ENCODE data around the gene GPC1. TPM values are rescaled to one million over a fixed set of nuclear protein-coding genes. Genes with fewer than 3 reads are reported as not detected.

Gene GPC1
- total and polyA plus RNA-seq, 2 of the 13 experiments (the other 11 are each of a cell fraction or from before 2014, with no cell fraction given): 4.0 to 5.5 TPM

DNA sequence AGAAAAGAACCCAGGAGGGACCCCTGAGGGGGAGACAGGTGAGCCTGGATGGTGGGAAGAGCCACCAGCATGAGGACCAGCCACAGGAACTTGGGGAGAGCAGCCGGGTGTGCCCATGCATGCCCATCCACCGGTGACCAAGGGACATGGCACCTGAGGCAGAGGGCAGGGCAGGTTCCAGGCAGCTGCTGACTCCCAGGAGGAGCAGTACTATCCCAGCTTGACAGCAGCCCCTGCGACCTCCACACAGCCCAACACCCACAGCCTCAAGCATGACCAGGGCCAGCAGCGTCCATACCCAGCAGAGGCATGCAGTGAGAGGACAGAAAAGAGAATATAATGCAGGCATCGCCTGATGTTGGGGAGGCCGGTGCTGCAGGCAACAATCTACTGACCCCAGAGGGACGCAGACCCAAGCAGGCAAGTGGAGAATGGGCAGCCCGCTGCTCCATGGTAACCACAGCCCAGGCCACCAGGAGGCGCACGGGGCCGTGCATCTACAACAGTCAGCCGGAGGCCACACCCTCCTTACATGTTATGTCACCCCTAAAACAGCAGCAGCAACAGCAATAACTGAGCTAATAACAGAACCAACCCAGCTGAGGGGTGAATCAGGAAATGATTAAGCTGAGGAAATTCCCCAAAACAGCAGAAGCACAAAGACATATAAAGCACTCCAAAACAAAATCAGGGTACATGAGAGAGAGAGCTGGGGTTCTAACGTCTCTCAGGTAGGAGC is 78.3 kb downstream of the GPC1 start (continued):
- TF ChIP-seq, protein P1, sequence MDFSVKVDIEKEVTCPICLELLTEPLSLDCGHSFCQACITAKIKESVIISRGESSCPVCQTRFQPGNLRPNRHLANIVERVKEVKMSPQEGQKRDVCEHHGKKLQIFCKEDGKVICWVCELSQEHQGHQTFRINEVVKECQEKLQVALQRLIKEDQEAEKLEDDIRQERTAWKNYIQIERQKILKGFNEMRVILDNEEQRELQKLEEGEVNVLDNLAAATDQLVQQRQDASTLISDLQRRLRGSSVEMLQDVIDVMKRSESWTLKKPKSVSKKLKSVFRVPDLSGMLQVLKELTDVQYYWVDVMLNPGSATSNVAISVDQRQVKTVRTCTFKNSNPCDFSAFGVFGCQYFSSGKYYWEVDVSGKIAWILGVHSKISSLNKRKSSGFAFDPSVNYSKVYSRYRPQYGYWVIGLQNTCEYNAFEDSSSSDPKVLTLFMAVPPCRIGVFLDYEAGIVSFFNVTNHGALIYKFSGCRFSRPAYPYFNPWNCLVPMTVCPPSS (IDR thresholded peaks at IDR 0.05): no peak
- TF ChIP-seq, protein P2, sequence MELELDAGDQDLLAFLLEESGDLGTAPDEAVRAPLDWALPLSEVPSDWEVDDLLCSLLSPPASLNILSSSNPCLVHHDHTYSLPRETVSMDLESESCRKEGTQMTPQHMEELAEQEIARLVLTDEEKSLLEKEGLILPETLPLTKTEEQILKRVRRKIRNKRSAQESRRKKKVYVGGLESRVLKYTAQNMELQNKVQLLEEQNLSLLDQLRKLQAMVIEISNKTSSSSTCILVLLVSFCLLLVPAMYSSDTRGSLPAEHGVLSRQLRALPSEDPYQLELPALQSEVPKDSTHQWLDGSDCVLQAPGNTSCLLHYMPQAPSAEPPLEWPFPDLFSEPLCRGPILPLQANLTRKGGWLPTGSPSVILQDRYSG (CRISPR knock-in tag; IDR thresholded peaks at IDR 0.05): no peak
- no peak for TF ChIP-seq HNF4G (IDR thresholded peaks at IDR 0.05; ENCODE audit: borderline replicate concordance, low read depth, low read length)
- peak; percentile 50; the same call in 1 of the 2 replicates for TF ChIP-seq HNF4G (CRISPR knock-in tag; IDR thresholded peaks at IDR 0.05; ENCODE audit: borderline replicate concordance, low read depth)
- peak; percentile 33; the same call in 1 of the 2 replicates for TF ChIP-seq ERF (CRISPR knock-in tag; IDR thresholded peaks at IDR 0.05)
- TF ChIP-seq FOXK1 (CRISPR knock-in tag; IDR thresholded peaks at IDR 0.05; ENCODE audit: borderline replicate concordance, low read depth): peak; percentile 42; the same call in 1 of the 2 replicates
- TF ChIP-seq AHR (CRISPR knock-in tag; IDR thresholded peaks at IDR 0.05): peak; percentile 84; the same call in 1 of the 2 replicates
- TF ChIP-seq HNRNPH1 (optimal IDR thresholded peaks at IDR 0.05; ENCODE audit: low read depth, low read length): no peak
- TF ChIP-seq HMGA1 (CRISPR knock-in tag; conservative IDR thresholded peaks at IDR 0.05): no peak
- no peak for TF ChIP-seq ZNF382 (CRISPR knock-in tag; IDR thresholded peaks at IDR 0.05; ENCODE audit: borderline replicate concordance)
- no peak for TF ChIP-seq NCOA5 (CRISPR knock-in tag; IDR thresholded peaks at IDR 0.05)
- TF ChIP-seq ZNF354B (CRISPR knock-in tag; IDR thresholded peaks at IDR 0.05): no peak
- TF ChIP-seq, protein P3, sequence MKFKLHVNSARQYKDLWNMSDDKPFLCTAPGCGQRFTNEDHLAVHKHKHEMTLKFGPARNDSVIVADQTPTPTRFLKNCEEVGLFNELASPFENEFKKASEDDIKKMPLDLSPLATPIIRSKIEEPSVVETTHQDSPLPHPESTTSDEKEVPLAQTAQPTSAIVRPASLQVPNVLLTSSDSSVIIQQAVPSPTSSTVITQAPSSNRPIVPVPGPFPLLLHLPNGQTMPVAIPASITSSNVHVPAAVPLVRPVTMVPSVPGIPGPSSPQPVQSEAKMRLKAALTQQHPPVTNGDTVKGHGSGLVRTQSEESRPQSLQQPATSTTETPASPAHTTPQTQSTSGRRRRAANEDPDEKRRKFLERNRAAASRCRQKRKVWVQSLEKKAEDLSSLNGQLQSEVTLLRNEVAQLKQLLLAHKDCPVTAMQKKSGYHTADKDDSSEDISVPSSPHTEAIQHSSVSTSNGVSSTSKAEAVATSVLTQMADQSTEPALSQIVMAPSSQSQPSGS (CRISPR knock-in tag; IDR thresholded peaks at IDR 0.05): peak; percentile 73; the same call in 1 of the 2 replicates
- no peak for TF ChIP-seq ZSCAN12 (CRISPR knock-in tag; IDR thresholded peaks at IDR 0.05)
- TF ChIP-seq ZNF839 (CRISPR knock-in tag; IDR thresholded peaks at IDR 0.05; ENCODE audit: borderline replicate concordance): no peak; the same call in 1 of the 2 replicates
- no peak for TF ChIP-seq NCOA2 (CRISPR knock-in tag; IDR thresholded peaks at IDR 0.05)
- peak; percentile 30; the same call in 1 of the 2 replicates for TF ChIP-seq ZFX (CRISPR knock-in tag; IDR thresholded peaks at IDR 0.05; ENCODE audit: low read depth)
- TF ChIP-seq, protein P4, sequence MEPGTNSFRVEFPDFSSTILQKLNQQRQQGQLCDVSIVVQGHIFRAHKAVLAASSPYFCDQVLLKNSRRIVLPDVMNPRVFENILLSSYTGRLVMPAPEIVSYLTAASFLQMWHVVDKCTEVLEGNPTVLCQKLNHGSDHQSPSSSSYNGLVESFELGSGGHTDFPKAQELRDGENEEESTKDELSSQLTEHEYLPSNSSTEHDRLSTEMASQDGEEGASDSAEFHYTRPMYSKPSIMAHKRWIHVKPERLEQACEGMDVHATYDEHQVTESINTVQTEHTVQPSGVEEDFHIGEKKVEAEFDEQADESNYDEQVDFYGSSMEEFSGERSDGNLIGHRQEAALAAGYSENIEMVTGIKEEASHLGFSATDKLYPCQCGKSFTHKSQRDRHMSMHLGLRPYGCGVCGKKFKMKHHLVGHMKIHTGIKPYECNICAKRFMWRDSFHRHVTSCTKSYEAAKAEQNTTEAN (CRISPR knock-in tag; conservative IDR thresholded peaks at IDR 0.05): no peak
- TF ChIP-seq, protein P5, sequence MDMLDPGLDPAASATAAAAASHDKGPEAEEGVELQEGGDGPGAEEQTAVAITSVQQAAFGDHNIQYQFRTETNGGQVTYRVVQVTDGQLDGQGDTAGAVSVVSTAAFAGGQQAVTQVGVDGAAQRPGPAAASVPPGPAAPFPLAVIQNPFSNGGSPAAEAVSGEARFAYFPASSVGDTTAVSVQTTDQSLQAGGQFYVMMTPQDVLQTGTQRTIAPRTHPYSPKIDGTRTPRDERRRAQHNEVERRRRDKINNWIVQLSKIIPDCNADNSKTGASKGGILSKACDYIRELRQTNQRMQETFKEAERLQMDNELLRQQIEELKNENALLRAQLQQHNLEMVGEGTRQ (IDR thresholded peaks at IDR 0.05; ENCODE audit: low read depth, low read length): no peak
- TF ChIP-seq, protein P5 (CRISPR knock-in tag; IDR thresholded peaks at IDR 0.05; ENCODE audit: borderline replicate concordance): no peak
- 0 out of 2 replicates have a peak, but pooled peaks have one; percentile 55 for TF ChIP-seq KDM4B (CRISPR knock-in tag; IDR thresholded peaks at IDR 0.05)
- no peak for TF ChIP-seq ZNF296 (CRISPR knock-in tag; conservative IDR thresholded peaks at IDR 0.05)
